MCF 10A (cell line): Measurements from ENCODE around the gene RICTOR. TPM values are rescaled to one million over a fixed set of nuclear protein-coding genes. Genes with fewer than 3 reads are reported as not detected.

Experiments used
- BruUV-seq: library from RNA; stranded (reverse); fragments of 400-500 nt; replicated peaks from 2 replicates; lab custom pipeline; 2021; lab: Mats Ljungman, UMichigan
- CTCF ChIA-PET: fragments of 300-600 bp; sonication (Branson Sonifier 250); formaldehyde crosslinking; extraction: SDS; loops from one replicate; lab custom pipeline; 2021; ENCODE audit warnings: antibody characterized with exemption, inconsistent platforms; lab: Yijun Ruan, JAX
- POLR2A ChIA-PET: fragments of 300-600, 350-650 bp; sonication (Branson Sonifier 250); formaldehyde crosslinking; extraction: SDS; loops from one replicate; lab custom pipeline; 2020; ENCODE audit warnings: antibody characterized with exemption, inconsistent platforms; lab: Yijun Ruan, JAX
- DNase-seq: peaks from one replicate; pipeline ENCODE4 v3.0.0-alpha.2; 2018; ENCODE audit not compliant: unreplicated experiment
- H3K27ac Mint-ChIP-seq: one replicate; pipeline ENCODE4 v1.8.0; 2022; ENCODE audit warnings: mild to moderate bottlenecking, low read depth, mixed read lengths; ENCODE audit not compliant: unreplicated experiment
- H3K27me3 Mint-ChIP-seq: one replicate; pipeline ENCODE4 v1.8.0; 2022; ENCODE audit warnings: mixed read lengths; ENCODE audit not compliant: insufficient read depth, unreplicated experiment
- H3K36me3 Mint-ChIP-seq: one replicate; pipeline ENCODE4 v1.8.0; 2022; ENCODE audit warnings: mild to moderate bottlenecking, moderate library complexity, mixed read lengths; ENCODE audit not compliant: insufficient read depth, unreplicated experiment
- H3K4me1 Mint-ChIP-seq: one replicate; pipeline ENCODE4 v1.8.0; 2022; ENCODE audit warnings: mixed read lengths; ENCODE audit not compliant: insufficient read depth, unreplicated experiment
- H3K4me3 Mint-ChIP-seq: one replicate; pipeline ENCODE4 v1.8.0; 2022; ENCODE audit warnings: mild to moderate bottlenecking, moderate library complexity, mixed read lengths; ENCODE audit not compliant: unreplicated experiment
- H3K9me3 Mint-ChIP-seq: one replicate; pipeline ENCODE4 v1.8.0; 2022; ENCODE audit warnings: mixed read lengths; ENCODE audit not compliant: unreplicated experiment
- intact Hi-C: fragments of 100-400 bp; cut with micrococcal nuclease; formaldehyde crosslinking; loops from 2 replicates; pipeline ENCODE4 v1.14.1; 2022
- total RNA-seq: library from RNA; stranded (reverse); gene quantifications from 2 replicates; pipeline ENCODE4 v1.2.3, GENCODE V29; 2022
- TF ChIP-seq, protein P1 (sequence below): fragments of 200-600 bp; IDR thresholded peaks from one replicate; pipeline ENCODE4 v1.8.0; 2022; ENCODE audit warnings: antibody characterized with exemption, mild to moderate bottlenecking; ENCODE audit not compliant: unreplicated experiment

Gene RICTOR
- total RNA-seq, 1 experiment from 2014 or later: 25.7 TPM

DNA sequence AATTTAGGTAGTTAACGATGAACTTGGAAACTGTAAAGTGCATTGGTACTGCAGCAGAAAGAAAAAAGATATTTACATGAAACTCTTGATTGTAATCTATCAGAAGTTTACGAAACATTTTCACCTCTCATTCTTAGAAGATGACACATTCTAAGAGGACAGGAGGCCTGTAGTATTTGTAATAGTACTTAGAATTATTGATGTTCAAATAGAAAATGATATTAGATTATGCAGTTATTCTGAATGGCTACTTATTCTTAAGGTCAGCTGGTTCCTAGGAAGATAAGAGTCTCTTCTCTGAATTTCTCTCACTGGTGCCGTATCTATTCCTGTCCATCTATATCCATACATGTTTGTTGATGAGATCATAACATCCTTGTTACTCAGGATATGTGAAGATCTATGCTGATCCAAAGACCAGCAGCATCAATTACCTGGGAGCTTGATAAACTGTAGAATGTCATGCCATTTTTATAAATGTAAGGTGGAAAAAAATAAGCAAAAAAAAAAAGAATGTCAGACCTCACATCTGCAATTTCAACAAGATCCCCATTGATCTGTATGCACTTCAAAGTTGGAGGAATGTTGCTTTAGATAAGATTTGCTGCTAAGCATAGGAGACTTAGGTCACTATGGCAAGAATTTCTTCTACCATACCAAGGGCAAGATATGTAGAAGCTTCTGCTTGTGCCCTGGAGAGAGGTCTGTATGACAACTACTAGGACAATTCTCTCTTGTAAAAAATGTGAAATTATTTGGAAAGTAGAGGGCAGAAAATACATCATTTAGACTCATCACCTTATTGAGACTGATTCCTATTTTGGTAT is 42.4 kb upstream of the RICTOR start:
- H3K4me3 Mint-ChIP-seq: no peak overlapping the region
- H3K27me3 Mint-ChIP-seq: no peaks in the 10 kb centered on the region
- peaks cover 13% of the 10 kb centered on the region for H3K4me1 Mint-ChIP-seq
- TF ChIP-seq, protein P1, sequence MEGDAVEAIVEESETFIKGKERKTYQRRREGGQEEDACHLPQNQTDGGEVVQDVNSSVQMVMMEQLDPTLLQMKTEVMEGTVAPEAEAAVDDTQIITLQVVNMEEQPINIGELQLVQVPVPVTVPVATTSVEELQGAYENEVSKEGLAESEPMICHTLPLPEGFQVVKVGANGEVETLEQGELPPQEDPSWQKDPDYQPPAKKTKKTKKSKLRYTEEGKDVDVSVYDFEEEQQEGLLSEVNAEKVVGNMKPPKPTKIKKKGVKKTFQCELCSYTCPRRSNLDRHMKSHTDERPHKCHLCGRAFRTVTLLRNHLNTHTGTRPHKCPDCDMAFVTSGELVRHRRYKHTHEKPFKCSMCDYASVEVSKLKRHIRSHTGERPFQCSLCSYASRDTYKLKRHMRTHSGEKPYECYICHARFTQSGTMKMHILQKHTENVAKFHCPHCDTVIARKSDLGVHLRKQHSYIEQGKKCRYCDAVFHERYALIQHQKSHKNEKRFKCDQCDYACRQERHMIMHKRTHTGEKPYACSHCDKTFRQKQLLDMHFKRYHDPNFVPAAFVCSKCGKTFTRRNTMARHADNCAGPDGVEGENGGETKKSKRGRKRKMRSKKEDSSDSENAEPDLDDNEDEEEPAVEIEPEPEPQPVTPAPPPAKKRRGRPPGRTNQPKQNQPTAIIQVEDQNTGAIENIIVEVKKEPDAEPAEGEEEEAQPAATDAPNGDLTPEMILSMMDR: no peak
- H3K36me3 Mint-ChIP-seq: no peaks in the 10 kb centered on the region
- CTCF ChIA-PET: interaction anchor here (0.5 to 1.7 kb wide), 4 partner anchors 12 to 483 kb away, joined by 3 to 5 read pairs (median 4); no protein-coding TSS in a partner anchor
- POLR2A ChIA-PET: no interaction called here
- no peak overlapping the region for H3K27ac Mint-ChIP-seq
- H3K9me3 Mint-ChIP-seq: no peaks in the 10 kb centered on the region
- intact Hi-C loops: no loop called here
- no peak for DNase-seq
- BruUV-seq: no TSS peak

DNA sequence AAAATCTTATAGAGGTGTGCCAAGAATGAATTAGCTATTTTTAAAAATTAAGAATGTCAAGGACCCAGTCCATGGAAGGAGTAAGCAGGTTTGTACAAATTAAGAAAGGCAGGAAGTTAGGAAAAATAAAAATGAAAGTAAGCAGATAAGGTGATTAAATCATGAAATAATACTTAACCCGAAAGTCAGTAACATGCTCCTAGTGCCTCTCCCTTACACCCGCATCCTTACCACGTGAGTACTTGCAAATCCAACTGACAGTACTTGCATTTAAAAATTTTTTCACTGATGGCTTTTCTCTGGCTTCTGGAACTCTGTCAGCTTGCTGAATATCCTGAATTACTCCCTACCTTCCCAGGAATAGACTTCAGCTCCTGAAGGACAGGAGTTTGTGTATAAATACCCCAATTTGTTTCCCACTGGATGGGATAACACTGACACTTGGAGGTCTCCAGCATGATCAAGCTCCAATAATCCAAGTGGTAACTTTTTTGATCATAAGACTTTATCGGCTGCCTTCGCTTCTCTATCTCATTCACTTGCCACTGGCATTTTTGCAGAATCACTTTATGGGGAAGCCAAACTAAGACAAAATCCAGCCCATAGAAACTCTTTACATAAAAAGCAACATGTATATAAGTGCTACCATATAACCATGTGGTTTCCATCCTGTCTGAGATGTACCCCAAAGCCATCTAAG is 41.6 kb upstream of the RICTOR start:
- DNase-seq: no peak
- H3K4me3 Mint-ChIP-seq: no peak overlapping the region
- BruUV-seq: no TSS peak
- H3K36me3 Mint-ChIP-seq: no peaks in the 10 kb centered on the region
- intact Hi-C loops: no loop called here
- ChIA-PET CTCF (interaction anchor here (0.6 to 0.7 kb wide), 3 partner anchors 13 to 169 kb away, joined by 3 read pairs; no protein-coding TSS in a partner anchor), POLR2A (interaction anchor here (0.6 to 0.9 kb wide), 2 partner anchors 15 to 22 kb away, joined by 3 read pairs; no protein-coding TSS in a partner anchor)
- H3K27ac Mint-ChIP-seq: no peak overlapping the region
- TF ChIP-seq, protein P1: no peak
- no peaks in the 10 kb centered on the region for H3K27me3 Mint-ChIP-seq
- peaks cover 13% of the 10 kb centered on the region for H3K4me1 Mint-ChIP-seq
- H3K9me3 Mint-ChIP-seq: no peaks in the 10 kb centered on the region

DNA sequence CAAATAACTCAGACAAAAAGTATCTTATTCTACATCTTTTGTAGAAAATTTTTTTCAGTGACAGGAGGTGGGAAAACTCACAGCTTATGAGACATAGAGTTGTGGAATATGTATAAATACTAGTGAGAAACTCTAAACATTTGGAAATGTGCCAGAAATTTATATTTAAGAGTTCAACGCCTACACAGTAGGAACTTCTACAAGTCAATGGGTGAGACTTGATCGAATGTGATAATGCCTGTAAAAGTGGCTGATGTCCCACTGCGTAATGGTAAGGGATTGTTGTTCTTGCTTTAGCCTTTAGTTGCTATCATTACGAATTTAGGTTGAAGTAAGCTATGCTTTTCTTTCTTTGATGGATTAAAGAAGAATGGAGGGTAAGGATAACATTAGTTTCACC is 40.0 kb upstream of the RICTOR start:
- CTCF ChIA-PET: no interaction called here
- TF ChIP-seq, protein P1: no peak
- no TSS peak for BruUV-seq
- no peak overlapping the region for H3K4me3 Mint-ChIP-seq
- H3K36me3 Mint-ChIP-seq: no peaks in the 10 kb centered on the region
- H3K27me3 Mint-ChIP-seq: no peaks in the 10 kb centered on the region
- no peak for DNase-seq
- no peak overlapping the region for H3K27ac Mint-ChIP-seq
- H3K9me3 Mint-ChIP-seq: no peaks in the 10 kb centered on the region
- H3K4me1 Mint-ChIP-seq: peaks cover 13% of the 10 kb centered on the region
- intact Hi-C loops: no loop called here
- POLR2A ChIA-PET: interaction anchor here (1.4 kb wide), 1 partner anchor 76 kb away, joined by 3 read pairs; no protein-coding TSS in a partner anchor
